ENCODE results near the gene LYSMD1. TPM values are rescaled to one million over a fixed set of nuclear protein-coding genes. Genes with fewer than 3 reads are reported as not detected.

The LYSMD1 gene
- total RNA-seq, 3 donors from 2014 or later = 3.0 to 4.4 (median 3.5) TPM

GRCh38 chr1:151135433-151136385 is 30.0 kb downstream of the LYSMD1 start:
- ATAC-seq = no peak
- no peak for DNase-seq
- H3K27me3 Mint-ChIP-seq (ENCODE audit: low read depth) = peaks cover 8% of the 10 kb centered on the region
- peaks cover 9% of the 10 kb centered on the region for H3K4me1 Mint-ChIP-seq (ENCODE audit: low read depth)
- H3K4me3 Mint-ChIP-seq = no peak overlapping the region
- no peaks in the 10 kb centered on the region for H3K9me3 Mint-ChIP-seq
- H3K36me3 Mint-ChIP-seq (ENCODE audit: insufficient read depth) = no peaks in the 10 kb centered on the region

- H3K4me1 Mint-ChIP-seq (ENCODE audit: low read depth) = peaks cover 9% of the 10 kb centered on the region
- H3K36me3 Mint-ChIP-seq (ENCODE audit: insufficient read depth) = no peaks in the 10 kb centered on the region
- no peak overlapping the region for H3K4me3 Mint-ChIP-seq
- no peaks in the 10 kb centered on the region for H3K9me3 Mint-ChIP-seq
- DNase-seq (no peak), ATAC-seq (no peak)
- H3K27me3 Mint-ChIP-seq (ENCODE audit: low read depth) = peaks cover 8% of the 10 kb centered on the region
Measured at GRCh38 chr1:151134991-151135390, 30.7 kb downstream of the LYSMD1 start.

GRCh38 chr1:151134396-151134795 is 31.3 kb downstream of the LYSMD1 start:
- H3K27me3 Mint-ChIP-seq (ENCODE audit: low read depth) = peaks cover 8% of the 10 kb centered on the region
- no peak overlapping the region for H3K4me3 Mint-ChIP-seq
- ATAC-seq (no peak), DNase-seq (no peak)
- no peaks in the 10 kb centered on the region for H3K36me3 Mint-ChIP-seq (ENCODE audit: insufficient read depth)
- H3K9me3 Mint-ChIP-seq = no peaks in the 10 kb centered on the region
- H3K4me1 Mint-ChIP-seq (ENCODE audit: low read depth) = peaks cover 9% of the 10 kb centered on the region

GRCh38 chr1:151133018-151133806 is 32.5 kb downstream of the LYSMD1 start:
- DNase-seq (no peak), ATAC-seq (no peak)
- H3K4me1 Mint-ChIP-seq (ENCODE audit: low read depth) = peaks cover 9% of the 10 kb centered on the region
- H3K36me3 Mint-ChIP-seq (ENCODE audit: insufficient read depth) = no peaks in the 10 kb centered on the region
- no peaks in the 10 kb centered on the region for H3K9me3 Mint-ChIP-seq
- no peak overlapping the region for H3K4me3 Mint-ChIP-seq
- peaks cover 8% of the 10 kb centered on the region for H3K27me3 Mint-ChIP-seq (ENCODE audit: low read depth)

- DNase-seq (no peak), ATAC-seq (no peak)
- H3K27me3 Mint-ChIP-seq (ENCODE audit: low read depth) = peaks cover 8% of the 10 kb centered on the region
- no peaks in the 10 kb centered on the region for H3K36me3 Mint-ChIP-seq (ENCODE audit: insufficient read depth)
- H3K4me3 Mint-ChIP-seq = no peak overlapping the region
- peaks cover 9% of the 10 kb centered on the region for H3K4me1 Mint-ChIP-seq (ENCODE audit: low read depth)
- no peaks in the 10 kb centered on the region for H3K9me3 Mint-ChIP-seq
Measured at GRCh38 chr1:151132335-151133017, 33.2 kb downstream of the LYSMD1 start.

- DNase-seq (no peak), ATAC-seq (no peak)
- peaks cover 9% of the 10 kb centered on the region for H3K4me1 Mint-ChIP-seq (ENCODE audit: low read depth)
- H3K4me3 Mint-ChIP-seq = peak overlapping the region; percentile 75
- no peaks in the 10 kb centered on the region for H3K36me3 Mint-ChIP-seq (ENCODE audit: insufficient read depth)
- H3K27me3 Mint-ChIP-seq (ENCODE audit: low read depth) = peaks cover 8% of the 10 kb centered on the region
- H3K9me3 Mint-ChIP-seq = no peaks in the 10 kb centered on the region
Measured at GRCh38 chr1:151131701-151132334, 33.9 kb downstream of the LYSMD1 start.

GRCh38 chr1:151130987-151131586 is 34.6 kb downstream of the LYSMD1 start:
- peak; percentile 100 for ATAC-seq
- H3K4me3 Mint-ChIP-seq = peak overlapping the region; percentile 75
- H3K4me1 Mint-ChIP-seq (ENCODE audit: low read depth) = peaks cover 9% of the 10 kb centered on the region

GRCh38 chr1:151128800-151129199 is 36.9 kb downstream of the LYSMD1 start:
- Mint-ChIP-seq H3K9me3 (no peaks in the 10 kb centered on the region), H3K4me1 (ENCODE audit: low read depth) (peaks cover 17% of the 10 kb centered on the region), H3K27me3 (ENCODE audit: low read depth) (peaks cover 8% of the 10 kb centered on the region), H3K4me3 (no peak overlapping the region), H3K36me3 (ENCODE audit: insufficient read depth) (peaks cover 8% of the 10 kb centered on the region)
- DNase-seq = no peak
- ATAC-seq = no peak

More at GRCh38 chr1:151130987-151131586, 34.6 kb downstream of the LYSMD1 start:
- DNase-seq = peak; percentile 74
- H3K27me3 Mint-ChIP-seq (ENCODE audit: low read depth) = peaks cover 8% of the 10 kb centered on the region
- no peaks in the 10 kb centered on the region for H3K9me3 Mint-ChIP-seq
- no peaks in the 10 kb centered on the region for H3K36me3 Mint-ChIP-seq (ENCODE audit: insufficient read depth)

GRCh38 chr1:151124763-151125403 is 40.8 kb downstream of the LYSMD1 start:
- peaks cover 16% of the 10 kb centered on the region for H3K36me3 Mint-ChIP-seq (ENCODE audit: insufficient read depth)
- no peaks in the 10 kb centered on the region for H3K9me3 Mint-ChIP-seq
- H3K4me1 Mint-ChIP-seq (ENCODE audit: low read depth) = peaks cover 7% of the 10 kb centered on the region
- H3K27me3 Mint-ChIP-seq (ENCODE audit: low read depth) = no peaks in the 10 kb centered on the region
- ATAC-seq = no peak
- H3K4me3 Mint-ChIP-seq = no peak overlapping the region
- DNase-seq = no peak

- Mint-ChIP-seq H3K36me3 (ENCODE audit: insufficient read depth) (peaks cover 9% of the 10 kb centered on the region), H3K27me3 (ENCODE audit: low read depth) (no peaks in the 10 kb centered on the region), H3K4me1 (ENCODE audit: low read depth) (no peaks in the 10 kb centered on the region), H3K9me3 (no peaks in the 10 kb centered on the region), H3K4me3 (no peak overlapping the region)
- DNase-seq (no peak), ATAC-seq (no peak)
Measured at GRCh38 chr1:151113877-151114276, 51.8 kb downstream of the LYSMD1 start.

Data from activated T-cell treated with anti-CD3 and anti-CD28 coated beads, Interleukin-2, amount 50 U/mL, for 4 hours (primary cell).